IMR-90 (cell line): ENCODE data around the gene NR2F1. TPM values are rescaled to one million over a fixed set of nuclear protein-coding genes. Genes with fewer than 3 reads are reported as not detected.

Experiments
- polyA plus RNA-seq, 3 experiments: library from polyadenylated mRNA; depleted of rRNA; stranded (reverse); fragments of >200 nt; gene quantifications; 2 replicates each; pipeline ENCODE4 v1.2.3, GENCODE V29; 2012; ENCODE audit warnings: low replicate concordance in 1 of 3
- total RNA-seq: library from RNA; depleted of rRNA; stranded (reverse); fragments of >200 nt; gene quantifications from 2 replicates; pipeline ENCODE4 v1.2.3, GENCODE V29; 2012; rRNA removed

The NR2F1 gene
- total and polyA plus RNA-seq, 2 of the 4 experiments (the other 2 are of a cell fraction), result 19.0 to 160 TPM

Other genes starting within 250 kb of the NR2F1 start
- gene NR2F1-AS1, start 2.0 kb upstream of the NR2F1 start, total RNA-seq, result 12.5 and 17.8 TPM in 2 replicates
- gene NR2F1-AS1, start 2.0 kb upstream of the NR2F1 start, polyA plus RNA-seq (2012; rRNA removed), result 12.1 and 12.8 TPM in 2 replicates
- gene POU5F2, start 158.4 kb downstream of the NR2F1 start, total RNA-seq, result 1.1 and 1.4 TPM in 2 replicates
- gene POU5F2, start 158.4 kb downstream of the NR2F1 start, polyA plus RNA-seq (2012; rRNA removed), result 0.02 TPM in 1 of 2 replicates, not detected in the other